KMS-11 (cell line): ENCODE results near the gene GET4.

Source experiments
- H2AFZ ChIP-seq: fragments of 200-600 bp; sonication (generic); 2 replicates; pipeline ENCODE4 v1.6.1; 2016; ENCODE audit warnings: antibody characterized with exemption, mixed run types, low read depth
- H3K27ac ChIP-seq: fragments of 200-600 bp; sonication (generic); 2 replicates; pipeline ENCODE4 v1.6.1; 2016; ENCODE audit warnings: mild to moderate bottlenecking, mixed run types
- H3K27me3 ChIP-seq: fragments of 200-600 bp; sonication (generic); 2 replicates; pipeline ENCODE4 v1.6.1; 2017; ENCODE audit warnings: mild to moderate bottlenecking, low read depth, mixed run types, moderate library complexity; ENCODE audit not compliant: insufficient read depth
- H3K36me3 ChIP-seq: fragments of 200-600 bp; sonication (generic); 2 replicates; pipeline ENCODE4 v1.6.1; 2017; ENCODE audit warnings: mild to moderate bottlenecking, mixed run types; ENCODE audit not compliant: insufficient read depth
- H3K4me1 ChIP-seq: fragments of 200-600 bp; sonication (generic); 2 replicates; pipeline ENCODE4 v1.6.1; 2016; ENCODE audit warnings: mild to moderate bottlenecking, low read depth, mixed run types; ENCODE audit not compliant: poor library complexity, severe bottlenecking
- H3K4me2 ChIP-seq: fragments of 200-600 bp; sonication (generic); 2 replicates; pipeline ENCODE4 v1.7.0; 2016; ENCODE audit warnings: mild to moderate bottlenecking, mixed run types
- H3K4me3 ChIP-seq: fragments of 200-600 bp; sonication (generic); IDR thresholded peaks from 2 replicates; pipeline ENCODE4 v1.6.1; 2017; ENCODE audit warnings: low read depth, low read length, mixed read lengths; ENCODE audit not compliant: insufficient read depth
- H3K79me2 ChIP-seq: fragments of 200-600 bp; sonication (generic); 2 replicates; pipeline ENCODE4 v1.6.1; 2016; ENCODE audit warnings: low read depth, mixed run types; ENCODE audit not compliant: insufficient read depth
- H3K9ac ChIP-seq: fragments of 200-600 bp; sonication (generic); 2 replicates; pipeline ENCODE4 v1.6.1; 2016; ENCODE audit warnings: mild to moderate bottlenecking, mixed run types
- H4K20me1 ChIP-seq: fragments of 200-600 bp; sonication (generic); 2 replicates; pipeline ENCODE4 v1.6.1; 2016; ENCODE audit warnings: mild to moderate bottlenecking, mixed run types; ENCODE audit not compliant: insufficient read depth
- TF ChIP-seq, protein P1 (sequence below): fragments of 200-600 bp; sonication (generic); conservative IDR thresholded peaks from 2 replicates; pipeline ENCODE4 v1.6.1; 2017; ENCODE audit warnings: low read depth, mild to moderate bottlenecking, antibody characterized with exemption, low read length, moderate library complexity, mixed read lengths

Gene GET4

GRCh38 chr7:901388-902154, 25.2 kb downstream of the GET4 start:
- Histone ChIP-seq H4K20me1 (no peaks in the 10 kb centered on the region), H3K9ac (no peak overlapping the region), H3K27me3 (no peaks in the 10 kb centered on the region), H3K36me3 (no peaks in the 10 kb centered on the region), H2AFZ (peak overlapping the region; percentile 78; the same call in 1 of the 2 replicates), H3K4me3 (no peak overlapping the region), H3K27ac (no peak overlapping the region), H3K79me2 (no peaks in the 10 kb centered on the region), H3K4me1 (peaks cover 5% of the 10 kb centered on the region), H3K4me2 (peak overlapping the region; percentile 51)
- TF ChIP-seq, protein P1, sequence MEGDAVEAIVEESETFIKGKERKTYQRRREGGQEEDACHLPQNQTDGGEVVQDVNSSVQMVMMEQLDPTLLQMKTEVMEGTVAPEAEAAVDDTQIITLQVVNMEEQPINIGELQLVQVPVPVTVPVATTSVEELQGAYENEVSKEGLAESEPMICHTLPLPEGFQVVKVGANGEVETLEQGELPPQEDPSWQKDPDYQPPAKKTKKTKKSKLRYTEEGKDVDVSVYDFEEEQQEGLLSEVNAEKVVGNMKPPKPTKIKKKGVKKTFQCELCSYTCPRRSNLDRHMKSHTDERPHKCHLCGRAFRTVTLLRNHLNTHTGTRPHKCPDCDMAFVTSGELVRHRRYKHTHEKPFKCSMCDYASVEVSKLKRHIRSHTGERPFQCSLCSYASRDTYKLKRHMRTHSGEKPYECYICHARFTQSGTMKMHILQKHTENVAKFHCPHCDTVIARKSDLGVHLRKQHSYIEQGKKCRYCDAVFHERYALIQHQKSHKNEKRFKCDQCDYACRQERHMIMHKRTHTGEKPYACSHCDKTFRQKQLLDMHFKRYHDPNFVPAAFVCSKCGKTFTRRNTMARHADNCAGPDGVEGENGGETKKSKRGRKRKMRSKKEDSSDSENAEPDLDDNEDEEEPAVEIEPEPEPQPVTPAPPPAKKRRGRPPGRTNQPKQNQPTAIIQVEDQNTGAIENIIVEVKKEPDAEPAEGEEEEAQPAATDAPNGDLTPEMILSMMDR = no peak

DNA sequence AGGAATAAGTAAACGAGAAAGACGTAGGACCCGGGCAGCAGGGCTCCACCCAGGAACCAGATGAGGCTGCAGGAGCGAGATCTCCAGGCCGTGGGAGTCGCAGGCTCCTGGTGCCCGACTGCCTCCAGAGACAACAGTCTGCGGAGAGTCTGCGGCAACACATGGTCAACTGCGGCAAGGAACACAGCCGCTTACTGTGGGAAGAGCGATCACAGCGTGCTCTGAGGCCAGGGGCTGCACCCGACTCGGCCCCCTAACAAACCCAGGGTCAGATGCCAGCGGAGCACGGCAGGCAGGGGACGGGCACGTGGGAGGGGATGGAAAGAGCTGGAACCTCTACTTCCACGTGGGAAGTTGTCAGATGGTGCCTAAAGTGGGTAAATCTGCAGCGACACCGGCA, 26.6 kb downstream of the GET4 start:
- H4K20me1 ChIP-seq = no peaks in the 10 kb centered on the region
- no peak overlapping the region for H3K4me2 ChIP-seq
- peaks cover 8% of the 10 kb centered on the region for H3K27me3 ChIP-seq
- no peaks in the 10 kb centered on the region for H3K79me2 ChIP-seq
- H3K4me3 ChIP-seq = no peak overlapping the region
- H3K36me3 ChIP-seq = no peaks in the 10 kb centered on the region
- H3K4me1 ChIP-seq = peaks cover 5% of the 10 kb centered on the region
- TF ChIP-seq, protein P1 = no peak
- no peak overlapping the region for H3K9ac ChIP-seq
- no peak overlapping the region for H2AFZ ChIP-seq
- H3K27ac ChIP-seq = no peak overlapping the region

- H4K20me1 ChIP-seq = no peaks in the 10 kb centered on the region
- no peaks in the 10 kb centered on the region for H3K36me3 ChIP-seq
- no peak overlapping the region for H2AFZ ChIP-seq
- no peaks in the 10 kb centered on the region for H3K79me2 ChIP-seq
- no peak overlapping the region for H3K4me2 ChIP-seq
- peaks cover 9% of the 10 kb centered on the region for H3K27me3 ChIP-seq
- no peak overlapping the region for H3K27ac ChIP-seq
- H3K4me3 ChIP-seq = no peak overlapping the region
- peaks cover 5% of the 10 kb centered on the region for H3K4me1 ChIP-seq
- TF ChIP-seq, protein P1 = no peak
- no peak overlapping the region for H3K9ac ChIP-seq
Measured at GRCh38 chr7:903921-904755, 27.8 kb downstream of the GET4 start.

DNA sequence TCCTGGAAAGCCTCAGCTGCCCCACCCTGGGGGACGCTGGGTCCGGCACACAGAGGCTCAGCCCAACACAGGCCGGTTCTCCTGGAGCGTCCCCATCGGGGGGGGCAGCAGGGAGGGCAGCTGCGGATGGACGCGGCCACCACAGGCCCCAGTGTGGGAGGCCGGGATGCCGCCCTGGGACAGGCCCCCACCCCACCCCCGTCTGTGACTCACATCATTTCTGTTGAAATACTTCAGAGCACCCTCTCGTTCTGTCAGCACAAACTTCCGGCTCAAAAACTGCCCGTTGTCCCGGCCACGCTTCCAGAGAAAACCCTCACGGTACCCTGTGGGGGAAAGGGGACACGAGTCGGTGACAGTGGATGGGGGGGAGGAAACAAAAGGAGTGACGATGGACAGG, 28.5 kb downstream of the GET4 start:
- H3K4me1 ChIP-seq = peaks cover 5% of the 10 kb centered on the region
- H3K4me2 ChIP-seq = no peak overlapping the region
- H3K79me2 ChIP-seq = no peaks in the 10 kb centered on the region
- H3K27ac ChIP-seq = no peak overlapping the region
- H3K36me3 ChIP-seq = no peaks in the 10 kb centered on the region
- TF ChIP-seq, protein P1 = no peak
- H3K9ac ChIP-seq = no peak overlapping the region
- no peak overlapping the region for H2AFZ ChIP-seq
- H3K4me3 ChIP-seq = no peak overlapping the region
- no peaks in the 10 kb centered on the region for H4K20me1 ChIP-seq
- peaks cover 15% of the 10 kb centered on the region for H3K27me3 ChIP-seq
